ENCODE measurements around the gene CNST. TPM values are rescaled to one million over a fixed set of nuclear protein-coding genes. Genes with fewer than 3 reads are reported as not detected.

Gene CNST
- total and polyA plus RNA-seq, 2 of the 13 experiments (the other 11 are each of a cell fraction or from before 2014, with no cell fraction given) = 6.3 to 12.4 TPM

DNA sequence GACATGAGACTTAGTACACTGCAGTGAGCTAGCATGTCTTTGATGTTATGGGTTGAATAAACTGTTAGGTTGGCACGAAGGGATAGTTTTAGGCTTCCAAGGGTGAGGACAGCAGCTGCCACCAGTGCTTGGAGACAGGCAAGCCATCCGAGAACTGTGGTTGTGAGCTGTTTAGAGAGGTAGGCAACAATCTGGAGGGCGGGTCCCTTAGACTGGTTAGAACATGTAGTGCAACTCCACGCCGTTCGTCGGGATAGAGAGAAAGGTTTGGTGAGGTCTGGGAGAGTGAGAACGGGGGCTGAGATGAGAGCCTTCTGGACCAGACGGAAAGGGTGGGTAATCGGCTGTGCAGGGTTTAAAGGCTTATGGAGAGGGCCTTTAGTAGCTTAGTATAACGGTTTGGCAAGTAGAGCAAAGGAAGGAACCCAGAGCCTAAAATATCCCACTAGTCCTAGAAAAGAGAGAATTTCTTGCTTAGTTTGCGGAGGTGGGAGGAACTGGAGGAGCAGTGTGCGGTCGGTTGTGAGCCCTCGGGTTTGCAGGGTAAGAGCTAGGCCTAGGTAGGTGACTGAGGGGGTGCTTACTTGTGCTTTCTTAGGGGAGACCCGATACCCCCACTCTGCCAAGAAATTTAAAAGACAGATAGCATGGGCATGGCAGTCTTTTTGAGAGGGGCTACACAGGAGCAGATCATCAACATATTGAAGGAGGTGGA is 72.8 kb downstream of the CNST start:
- no peaks in the 10 kb centered on the region for H3K79me2 ChIP-seq (ENCODE audit: insufficient read depth, low read length)
- peaks cover 3 to 28% of the 10 kb centered on the region in 2 experiments; a peak in 4 of 5 replicates for H3K36me3 ChIP-seq (replicated peaks in 1 of 2; ENCODE audit: control insufficient read depth in 1 of 2, insufficient read depth in 2 of 2, low read length in 2 of 2)
- in situ Hi-C loops (cut with HindIII; ENCODE audit: extremely low pct_ligation_motif_present, low pct_unique_long_range_greater_than_20kb) = no loop called here
- H3K4me3 ChIP-seq (replicated peaks in 1 of 3; ENCODE audit: insufficient read depth in 1 of 3, low read depth in 2 of 3, low read length in 3 of 3) = no peak overlapping the region
- H2AFZ ChIP-seq (ENCODE audit: low read length) = no peak overlapping the region
- no peak overlapping the region for H3K27ac ChIP-seq (ENCODE audit: extremely low read length, insufficient read depth, low read length)
- ATAC-seq (no peak), FAIRE-seq (no peak), DNase-seq (ENCODE audit: low spot score) (no peak)
- H3K27me3 ChIP-seq (ENCODE audit: control insufficient read depth in 1 of 2, insufficient read depth in 2 of 2, low read length in 2 of 2) = no peaks in the 10 kb centered on the region
- no peaks in the 10 kb centered on the region for H3K9me3 ChIP-seq (ENCODE audit: low read length)
- H3K4me1 ChIP-seq (ENCODE audit: insufficient read depth, low read length) = no peaks in the 10 kb centered on the region
- TF ChIP-seq MAF1 (CRISPR knock-in tag; IDR thresholded peaks at IDR 0.05; ENCODE audit: borderline replicate concordance) (no peak), SMAD1 (CRISPR knock-in tag; IDR thresholded peaks at IDR 0.05; ENCODE audit: borderline replicate concordance, low read depth) (no peak)
- TF ChIP-seq, protein P1, sequence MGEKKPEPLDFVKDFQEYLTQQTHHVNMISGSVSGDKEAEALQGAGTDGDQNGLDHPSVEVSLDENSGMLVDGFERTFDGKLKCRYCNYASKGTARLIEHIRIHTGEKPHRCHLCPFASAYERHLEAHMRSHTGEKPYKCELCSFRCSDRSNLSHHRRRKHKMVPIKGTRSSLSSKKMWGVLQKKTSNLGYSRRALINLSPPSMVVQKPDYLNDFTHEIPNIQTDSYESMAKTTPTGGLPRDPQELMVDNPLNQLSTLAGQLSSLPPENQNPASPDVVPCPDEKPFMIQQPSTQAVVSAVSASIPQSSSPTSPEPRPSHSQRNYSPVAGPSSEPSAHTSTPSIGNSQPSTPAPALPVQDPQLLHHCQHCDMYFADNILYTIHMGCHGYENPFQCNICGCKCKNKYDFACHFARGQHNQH (CRISPR knock-in tag; IDR thresholded peaks at IDR 0.05) = no peak
- no peak overlapping the region for H3K4me2 ChIP-seq (ENCODE audit: low read depth, low read length)
- intact Hi-C loops (cut with micrococcal nuclease; ENCODE audit: unreplicated experiment) = no loop called here
- POLR2A ChIA-PET = no interaction called here
- CTCF ChIA-PET (ENCODE audit: low intra/inter-chr PET ratio, low total read pairs) = no interaction called here
- 99% methylated on average over 16 of the region's 16 CpGs for WGBS (ENCODE audit: low lambda C conversion rate)
- H3K9ac ChIP-seq (ENCODE audit: insufficient read depth, low read depth, low read length) = no peak overlapping the region
- no peaks in the 10 kb centered on the region for H4K20me1 ChIP-seq (ENCODE audit: insufficient read depth, low read length)
- BruUV-seq (replicated peaks) = no TSS peak

DNA sequence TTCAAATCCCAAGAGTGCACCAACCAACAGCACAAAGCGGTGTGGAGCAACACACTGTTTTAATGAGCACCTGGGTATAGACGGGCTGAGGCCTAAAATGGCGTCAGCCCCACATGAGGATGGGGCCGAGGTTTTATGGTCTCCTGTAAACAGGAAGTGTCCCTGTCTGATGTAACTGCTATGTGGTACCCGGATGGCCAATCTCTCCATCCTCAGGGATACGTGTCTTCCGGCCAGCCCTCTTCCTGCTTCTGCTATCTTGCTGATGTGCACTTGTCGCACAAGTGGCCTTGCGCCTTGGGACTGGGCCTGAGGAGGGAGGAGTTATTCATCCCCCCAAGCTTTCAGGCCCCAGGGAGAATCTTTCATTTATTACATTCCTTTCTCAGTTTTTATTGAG is 73.5 kb downstream of the CNST start:
- H3K27ac ChIP-seq (ENCODE audit: extremely low read length, insufficient read depth, low read length) = no peak overlapping the region
- H3K9ac ChIP-seq (ENCODE audit: insufficient read depth, low read depth, low read length) = no peak overlapping the region
- H3K4me3 ChIP-seq (replicated peaks in 1 of 3; ENCODE audit: insufficient read depth in 1 of 3, low read depth in 2 of 3, low read length in 3 of 3) = no peak overlapping the region
- no peak for DNase-seq (ENCODE audit: low spot score)
- no peak overlapping the region for H3K4me2 ChIP-seq (ENCODE audit: low read depth, low read length)
- CTCF ChIA-PET (ENCODE audit: low intra/inter-chr PET ratio, low total read pairs) = no interaction called here
- no peaks in the 10 kb centered on the region for H3K9me3 ChIP-seq (ENCODE audit: low read length)
- intact Hi-C loops (cut with micrococcal nuclease; ENCODE audit: unreplicated experiment) = no loop called here
- no peak overlapping the region for H2AFZ ChIP-seq (ENCODE audit: low read length)
- no peaks in the 10 kb centered on the region for H4K20me1 ChIP-seq (ENCODE audit: insufficient read depth, low read length)
- in situ Hi-C loops (cut with HindIII; ENCODE audit: extremely low pct_ligation_motif_present, low pct_unique_long_range_greater_than_20kb) = no loop called here
- FAIRE-seq = no peak
- H3K27me3 ChIP-seq (ENCODE audit: control insufficient read depth in 1 of 2, insufficient read depth in 2 of 2, low read length in 2 of 2) = no peaks in the 10 kb centered on the region
- peaks cover 6 to 31% of the 10 kb centered on the region in 2 experiments; a peak in 4 of 5 replicates for H3K36me3 ChIP-seq (replicated peaks in 1 of 2; ENCODE audit: control insufficient read depth in 1 of 2, insufficient read depth in 2 of 2, low read length in 2 of 2)
- BruUV-seq (replicated peaks) = no TSS peak
- 100% methylated on average over 6 of the region's 9 CpGs for WGBS (ENCODE audit: low lambda C conversion rate)
- POLR2A ChIA-PET = no interaction called here
- H3K4me1 ChIP-seq (ENCODE audit: insufficient read depth, low read length) = no peaks in the 10 kb centered on the region
- H3K79me2 ChIP-seq (ENCODE audit: insufficient read depth, low read length) = no peaks in the 10 kb centered on the region
- ATAC-seq = no peak
- TF ChIP-seq, protein P2, sequence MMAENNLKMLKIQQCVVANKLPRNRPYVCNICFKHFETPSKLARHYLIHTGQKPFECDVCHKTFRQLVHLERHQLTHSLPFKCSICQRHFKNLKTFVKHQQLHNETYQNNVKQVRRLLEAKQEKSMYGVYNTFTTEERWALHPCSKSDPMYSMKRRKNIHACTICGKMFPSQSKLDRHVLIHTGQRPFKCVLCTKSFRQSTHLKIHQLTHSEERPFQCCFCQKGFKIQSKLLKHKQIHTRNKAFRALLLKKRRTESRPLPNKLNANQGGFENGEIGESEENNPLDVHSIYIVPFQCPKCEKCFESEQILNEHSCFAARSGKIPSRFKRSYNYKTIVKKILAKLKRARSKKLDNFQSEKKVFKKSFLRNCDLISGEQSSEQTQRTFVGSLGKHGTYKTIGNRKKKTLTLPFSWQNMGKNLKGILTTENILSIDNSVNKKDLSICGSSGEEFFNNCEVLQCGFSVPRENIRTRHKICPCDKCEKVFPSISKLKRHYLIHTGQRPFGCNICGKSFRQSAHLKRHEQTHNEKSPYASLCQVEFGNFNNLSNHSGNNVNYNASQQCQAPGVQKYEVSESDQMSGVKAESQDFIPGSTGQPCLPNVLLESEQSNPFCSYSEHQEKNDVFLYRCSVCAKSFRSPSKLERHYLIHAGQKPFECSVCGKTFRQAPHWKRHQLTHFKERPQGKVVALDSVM (CRISPR knock-in tag; IDR thresholded peaks at IDR 0.05) = no peak
- TF ChIP-seq YEATS4 (CRISPR knock-in tag; IDR thresholded peaks at IDR 0.05; ENCODE audit: borderline replicate concordance) (no peak), ZNF430 (CRISPR knock-in tag; IDR thresholded peaks at IDR 0.05) (no peak), GATA4 (IDR thresholded peaks at IDR 0.05; ENCODE audit: borderline replicate concordance, low read depth) (no peak), PHF20 (CRISPR knock-in tag; IDR thresholded peaks at IDR 0.05) (no peak), NFKB2 (CRISPR knock-in tag; IDR thresholded peaks at IDR 0.05; ENCODE audit: borderline replicate concordance) (no peak)
- TF ChIP-seq, protein P3, sequence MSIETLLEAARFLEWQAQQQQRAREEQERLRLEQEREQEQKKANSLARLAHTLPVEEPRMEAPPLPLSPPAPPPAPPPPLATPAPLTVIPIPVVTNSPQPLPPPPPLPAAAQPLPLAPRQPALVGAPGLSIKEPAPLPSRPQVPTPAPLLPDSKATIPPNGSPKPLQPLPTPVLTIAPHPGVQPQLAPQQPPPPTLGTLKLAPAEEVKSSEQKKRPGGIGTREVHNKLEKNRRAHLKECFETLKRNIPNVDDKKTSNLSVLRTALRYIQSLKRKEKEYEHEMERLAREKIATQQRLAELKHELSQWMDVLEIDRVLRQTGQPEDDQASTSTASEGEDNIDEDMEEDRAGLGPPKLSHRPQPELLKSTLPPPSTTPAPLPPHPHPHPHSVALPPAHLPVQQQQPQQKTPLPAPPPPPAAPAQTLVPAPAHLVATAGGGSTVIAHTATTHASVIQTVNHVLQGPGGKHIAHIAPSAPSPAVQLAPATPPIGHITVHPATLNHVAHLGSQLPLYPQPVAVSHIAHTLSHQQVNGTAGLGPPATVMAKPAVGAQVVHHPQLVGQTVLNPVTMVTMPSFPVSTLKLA (IDR thresholded peaks at IDR 0.05) = no peak
- TF ChIP-seq, protein P4, sequence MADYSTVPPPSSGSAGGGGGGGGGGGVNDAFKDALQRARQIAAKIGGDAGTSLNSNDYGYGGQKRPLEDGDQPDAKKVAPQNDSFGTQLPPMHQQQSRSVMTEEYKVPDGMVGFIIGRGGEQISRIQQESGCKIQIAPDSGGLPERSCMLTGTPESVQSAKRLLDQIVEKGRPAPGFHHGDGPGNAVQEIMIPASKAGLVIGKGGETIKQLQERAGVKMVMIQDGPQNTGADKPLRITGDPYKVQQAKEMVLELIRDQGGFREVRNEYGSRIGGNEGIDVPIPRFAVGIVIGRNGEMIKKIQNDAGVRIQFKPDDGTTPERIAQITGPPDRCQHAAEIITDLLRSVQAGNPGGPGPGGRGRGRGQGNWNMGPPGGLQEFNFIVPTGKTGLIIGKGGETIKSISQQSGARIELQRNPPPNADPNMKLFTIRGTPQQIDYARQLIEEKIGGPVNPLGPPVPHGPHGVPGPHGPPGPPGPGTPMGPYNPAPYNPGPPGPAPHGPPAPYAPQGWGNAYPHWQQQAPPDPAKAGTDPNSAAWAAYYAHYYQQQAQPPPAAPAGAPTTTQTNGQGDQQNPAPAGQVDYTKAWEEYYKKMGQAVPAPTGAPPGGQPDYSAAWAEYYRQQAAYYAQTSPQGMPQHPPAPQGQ (CRISPR knock-in tag; IDR thresholded peaks at IDR 0.05; ENCODE audit: borderline replicate concordance) = no peak

Data from HepG2 (cell line).